ENCODE results near the gene CNTLN. TPM values are rescaled to one million over a fixed set of nuclear protein-coding genes. Genes with fewer than 3 reads are reported as not detected.

Gene CNTLN
- total and polyA plus RNA-seq, 2 donors (not counting 1 experiment from before 2014, with no cell fraction given), result 9.1 to 13.0 TPM

- TF ChIP-seq, protein P1, sequence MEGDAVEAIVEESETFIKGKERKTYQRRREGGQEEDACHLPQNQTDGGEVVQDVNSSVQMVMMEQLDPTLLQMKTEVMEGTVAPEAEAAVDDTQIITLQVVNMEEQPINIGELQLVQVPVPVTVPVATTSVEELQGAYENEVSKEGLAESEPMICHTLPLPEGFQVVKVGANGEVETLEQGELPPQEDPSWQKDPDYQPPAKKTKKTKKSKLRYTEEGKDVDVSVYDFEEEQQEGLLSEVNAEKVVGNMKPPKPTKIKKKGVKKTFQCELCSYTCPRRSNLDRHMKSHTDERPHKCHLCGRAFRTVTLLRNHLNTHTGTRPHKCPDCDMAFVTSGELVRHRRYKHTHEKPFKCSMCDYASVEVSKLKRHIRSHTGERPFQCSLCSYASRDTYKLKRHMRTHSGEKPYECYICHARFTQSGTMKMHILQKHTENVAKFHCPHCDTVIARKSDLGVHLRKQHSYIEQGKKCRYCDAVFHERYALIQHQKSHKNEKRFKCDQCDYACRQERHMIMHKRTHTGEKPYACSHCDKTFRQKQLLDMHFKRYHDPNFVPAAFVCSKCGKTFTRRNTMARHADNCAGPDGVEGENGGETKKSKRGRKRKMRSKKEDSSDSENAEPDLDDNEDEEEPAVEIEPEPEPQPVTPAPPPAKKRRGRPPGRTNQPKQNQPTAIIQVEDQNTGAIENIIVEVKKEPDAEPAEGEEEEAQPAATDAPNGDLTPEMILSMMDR (conservative IDR thresholded peaks at IDR 0.05 in 1 of 2, IDR thresholded peaks at IDR 0.05 in 1 of 2; ENCODE audit: low read depth in 1 of 2, low read length in 2 of 2), result no peak
- TF ChIP-seq EZH2 (IDR thresholded peaks at IDR 0.05; ENCODE audit: low read length, missing control alignments), result no peak
- no peaks in the 10 kb centered on the region for H4K20me1 ChIP-seq (ENCODE audit: control insufficient read depth, extremely low read depth, insufficient read depth, low read length)
These were observed 401.2 kb downstream of the CNTLN start for GRCh38 chr9:17536027-17536426.

GRCh38 chr9:17551023-17551422 lies 416.2 kb downstream of the CNTLN start:
- no peak overlapping the region for H3K4me3 ChIP-seq (replicated peaks in 1 of 4; ENCODE audit: control extremely low read depth in 1 of 4, insufficient read depth in 1 of 4, low read depth in 3 of 4, low read length in 4 of 4)
- no peak overlapping the region for H3K4me2 ChIP-seq (ENCODE audit: extremely low read depth, insufficient read depth, low read length)
- H3K4me1 ChIP-seq (ENCODE audit: control insufficient read depth, extremely low read depth, insufficient read depth, low read length), result no peaks in the 10 kb centered on the region
- no peaks in the 10 kb centered on the region for H4K20me1 ChIP-seq (ENCODE audit: control insufficient read depth, extremely low read depth, insufficient read depth, low read length)
- DNase-seq (ENCODE audit: low read depth in 2 of 2), result no peak
- no peak overlapping the region for H3K9ac ChIP-seq (ENCODE audit: insufficient read depth, low read length)
- H3K27me3 ChIP-seq (ENCODE audit: control insufficient read depth, insufficient read depth, low read length), result no peaks in the 10 kb centered on the region
- no peaks in the 10 kb centered on the region for H3K36me3 ChIP-seq (ENCODE audit: control insufficient read depth, insufficient read depth, low read length)
- TF ChIP-seq EZH2 (IDR thresholded peaks at IDR 0.05; ENCODE audit: low read length, missing control alignments), result no peak
- TF ChIP-seq, protein P1 (conservative IDR thresholded peaks at IDR 0.05 in 1 of 2, IDR thresholded peaks at IDR 0.05 in 1 of 2; ENCODE audit: low read depth in 1 of 2, low read length in 2 of 2), result no peak
- H3K27ac ChIP-seq (ENCODE audit: insufficient read depth, low read length), result no peak overlapping the region
- no peaks in the 10 kb centered on the region for H3K79me2 ChIP-seq (ENCODE audit: control insufficient read depth, insufficient read depth, low read length)
- no peaks in the 10 kb centered on the region for H3K9me3 ChIP-seq (ENCODE audit: control insufficient read depth, insufficient read depth, low read depth, low read length)
- no peak overlapping the region for H2AFZ ChIP-seq (ENCODE audit: low read length)

More at GRCh38 chr9:17536027-17536426, 401.2 kb downstream of the CNTLN start:
- H3K79me2 ChIP-seq (ENCODE audit: control insufficient read depth, insufficient read depth, low read length), result no peaks in the 10 kb centered on the region
- no peaks in the 10 kb centered on the region for H3K9me3 ChIP-seq (ENCODE audit: control insufficient read depth, insufficient read depth, low read depth, low read length)
- H3K27me3 ChIP-seq (ENCODE audit: control insufficient read depth, insufficient read depth, low read length), result peaks cover 4% of the 10 kb centered on the region
- H3K4me2 ChIP-seq (ENCODE audit: extremely low read depth, insufficient read depth, low read length), result no peak overlapping the region
- H3K4me1 ChIP-seq (ENCODE audit: control insufficient read depth, extremely low read depth, insufficient read depth, low read length), result no peaks in the 10 kb centered on the region
- H3K4me3 ChIP-seq (replicated peaks in 1 of 4; ENCODE audit: control extremely low read depth in 1 of 4, insufficient read depth in 1 of 4, low read depth in 3 of 4, low read length in 4 of 4), result no peak overlapping the region
- no peak for DNase-seq (ENCODE audit: low read depth in 2 of 2)
- H2AFZ ChIP-seq (ENCODE audit: low read length), result no peak overlapping the region
- no peak overlapping the region for H3K9ac ChIP-seq (ENCODE audit: insufficient read depth, low read length)
- H3K36me3 ChIP-seq (ENCODE audit: control insufficient read depth, insufficient read depth, low read length), result no peaks in the 10 kb centered on the region
- no peak overlapping the region for H3K27ac ChIP-seq (ENCODE audit: insufficient read depth, low read length)
